NK-92 (cell line): ENCODE results near the gene CCDC138.

Experiments
- DNase-seq: peaks from one replicate; lab custom pipeline; 2025; ENCODE audit not compliant: unreplicated experiment; lab: John Stamatoyannopoulos, UW

Gene CCDC138

DNA sequence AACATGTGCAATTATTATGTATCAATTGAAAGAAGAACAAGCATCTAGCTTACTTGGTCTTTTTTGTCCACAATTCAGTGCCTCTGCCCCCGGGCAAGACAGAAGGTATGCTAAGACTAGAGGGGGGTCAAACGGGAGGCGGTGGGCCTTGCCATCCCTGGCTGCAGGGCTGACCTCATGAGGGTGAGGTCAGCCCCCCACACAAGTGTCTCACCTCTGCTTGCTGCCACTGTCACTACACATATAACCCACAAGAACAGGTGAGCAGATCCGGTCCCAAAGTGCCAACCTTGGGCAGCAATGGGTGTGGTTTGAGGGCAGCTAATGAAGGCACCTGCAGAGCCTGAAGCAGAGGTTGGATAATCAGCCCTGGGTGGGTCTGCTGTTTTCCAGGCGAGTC, 131.0 kb downstream of the CCDC138 start:
- DNase-seq = no peak

DNA sequence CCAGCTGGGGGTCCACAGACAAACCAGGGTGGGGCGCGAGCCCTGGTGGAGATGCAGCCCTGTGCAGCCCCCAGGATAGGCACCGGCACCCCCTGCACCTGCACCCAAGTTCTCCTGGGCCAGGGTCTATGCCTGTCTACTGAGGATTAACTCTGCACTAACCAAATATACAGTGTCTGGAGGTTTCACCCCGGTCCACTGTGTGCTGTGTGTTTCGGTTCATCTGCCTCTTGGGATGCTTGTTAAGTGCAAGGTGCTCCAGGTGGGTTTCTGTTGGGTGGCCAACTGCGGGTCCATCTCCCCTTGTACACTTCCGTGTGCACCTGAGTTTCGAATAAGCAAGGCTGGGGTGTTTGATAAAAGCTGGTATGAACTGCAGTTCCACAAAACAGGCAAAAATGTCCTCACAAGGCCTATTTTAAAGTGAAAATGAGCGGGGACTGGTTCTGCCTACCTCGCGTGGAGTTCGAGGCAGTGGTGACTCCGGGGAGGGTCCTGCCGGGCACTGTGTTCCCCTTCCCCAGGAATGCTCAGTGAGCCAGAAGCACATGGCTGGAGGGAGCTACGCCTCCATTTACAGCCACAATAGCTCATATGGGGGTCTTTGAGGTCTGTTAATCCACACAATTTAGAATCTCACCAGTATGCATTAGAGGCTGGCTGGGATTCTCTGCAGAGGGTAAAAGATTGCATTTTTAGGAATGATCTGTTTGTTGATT, 131.7 kb downstream of the CCDC138 start:
- DNase-seq = no peak

- no peak for DNase-seq
Measured at GRCh38 chr2:108918941-108919341, 132.4 kb downstream of the CCDC138 start.

DNA sequence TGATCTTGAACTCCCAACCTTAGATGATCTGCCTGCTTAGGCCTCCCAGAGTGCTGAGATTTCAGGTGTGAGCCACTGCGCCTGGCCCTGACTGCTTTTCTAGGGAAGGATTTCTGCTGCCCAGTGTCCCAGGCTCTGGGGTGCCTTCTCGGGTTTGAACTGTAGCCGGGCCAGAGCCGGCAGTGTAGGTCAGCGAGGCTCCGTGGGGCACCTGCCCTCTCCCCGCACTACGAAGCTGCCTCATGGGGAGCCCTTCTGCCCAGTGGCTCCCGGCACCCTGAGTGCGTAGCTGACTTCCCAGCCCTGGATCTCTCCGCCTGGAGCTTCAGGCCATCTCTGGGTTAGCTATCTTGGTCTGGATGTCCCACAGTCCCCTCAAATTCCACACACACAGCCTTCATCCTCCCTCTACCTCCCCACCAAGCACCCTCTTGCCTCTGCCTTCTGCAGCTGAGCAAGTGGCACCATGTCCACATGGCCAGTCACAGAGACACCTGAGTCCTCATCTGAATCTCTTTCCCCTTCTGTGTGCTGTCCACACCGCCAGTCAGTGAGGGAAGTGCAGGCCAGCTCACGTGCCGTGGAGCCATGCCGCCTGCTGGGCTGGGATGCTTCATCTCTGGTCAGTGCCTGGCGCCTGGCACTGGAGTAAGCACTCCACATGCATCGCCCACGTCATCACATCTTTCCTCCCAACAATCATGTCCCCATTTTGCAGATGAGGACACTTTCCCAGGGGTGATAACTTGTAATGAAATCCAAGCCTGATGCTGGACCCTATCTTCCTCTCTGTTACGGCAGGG, 133.2 kb downstream of the CCDC138 start:
- no peak for DNase-seq

DNA sequence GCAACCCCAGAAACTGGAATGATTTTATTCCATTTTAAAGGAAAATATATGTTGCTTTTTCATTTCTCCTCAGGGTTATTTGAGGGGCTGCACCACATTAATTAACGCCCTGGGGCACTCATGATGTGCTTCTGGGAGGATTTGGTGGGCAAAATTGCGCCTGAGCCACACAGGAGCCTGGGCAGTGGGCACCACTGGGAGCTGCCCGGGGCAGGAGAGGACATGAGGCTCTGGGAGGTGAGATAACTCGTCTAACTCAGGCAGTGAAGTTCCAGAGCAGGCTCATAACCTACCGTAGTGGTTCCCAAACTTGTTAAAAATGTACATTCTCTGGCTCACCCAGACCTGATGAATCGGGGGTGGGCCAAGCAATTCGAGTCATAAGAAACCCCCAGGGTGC, 134.1 kb downstream of the CCDC138 start:
- no peak for DNase-seq

GRCh38 chr2:108921096-108922030, 134.8 kb downstream of the CCDC138 start:
- no peak for DNase-seq

DNA sequence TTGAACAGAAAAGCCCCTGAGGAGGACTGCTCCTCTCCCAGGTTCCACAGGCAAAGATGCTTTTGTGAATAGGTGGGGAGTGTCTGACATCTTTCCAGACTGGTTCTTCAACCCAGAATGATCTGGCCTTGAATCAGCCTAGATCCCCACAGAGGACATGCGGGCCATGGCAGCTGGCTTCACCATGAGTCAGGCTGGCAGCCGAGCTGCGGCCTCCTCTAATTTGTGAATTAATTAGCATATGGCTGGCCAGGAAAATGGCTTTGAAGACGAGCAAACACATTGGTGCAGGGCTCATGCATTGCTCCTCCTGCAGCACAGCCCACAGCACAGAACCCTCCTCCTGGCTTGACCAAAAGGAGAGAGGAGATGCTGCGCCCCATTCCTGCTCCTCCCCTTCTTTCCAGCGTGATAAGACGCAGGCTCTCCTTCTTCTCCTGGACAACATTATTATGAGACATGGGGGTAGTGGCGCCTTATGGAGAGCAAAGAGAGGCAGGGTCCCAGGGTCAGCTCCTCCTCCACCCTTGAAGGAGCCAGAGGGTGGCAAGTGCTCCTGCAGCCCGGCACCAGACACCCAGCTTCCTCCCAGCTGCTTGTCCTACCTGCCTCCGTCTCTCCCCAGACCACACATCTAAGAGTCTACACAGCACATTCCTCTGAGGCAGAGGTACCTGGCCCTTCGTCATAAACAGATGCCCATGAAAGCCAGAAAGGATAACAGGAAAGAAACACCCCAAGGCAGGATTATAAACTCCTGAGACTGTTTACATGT, 135.8 kb downstream of the CCDC138 start:
- DNase-seq = no peak

- no peak for DNase-seq
Measured at GRCh38 chr2:108923019-108923700, 136.6 kb downstream of the CCDC138 start.

GRCh38 chr2:108923736-108924579, 137.4 kb downstream of the CCDC138 start:
- DNase-seq = no peak

GRCh38 chr2:108924580-108925251, 138.1 kb downstream of the CCDC138 start:
- DNase-seq = no peak

DNA sequence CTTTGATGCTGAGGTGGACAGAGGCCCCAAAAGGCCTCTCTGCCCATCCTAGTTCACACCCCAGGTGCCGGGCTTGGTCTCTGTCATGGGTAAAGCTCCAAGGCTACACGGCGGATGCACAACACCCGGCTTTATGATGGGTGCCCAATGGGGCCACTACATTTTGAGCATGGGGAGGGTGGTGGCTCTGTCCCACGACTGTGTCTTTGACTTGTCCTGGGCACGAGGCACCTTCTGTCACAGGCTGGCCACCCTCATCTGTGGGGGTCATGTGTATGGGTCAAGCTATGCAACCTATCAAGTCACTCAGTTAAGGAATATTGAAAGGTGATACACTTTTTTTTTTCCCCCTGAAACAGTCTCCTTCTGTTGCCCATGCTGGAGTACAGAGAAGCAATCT, 138.7 kb downstream of the CCDC138 start:
- DNase-seq = no peak

GRCh38 chr2:108925735-108926134, 139.2 kb downstream of the CCDC138 start:
- no peak for DNase-seq
